K562 (cell line): ENCODE results near the gene GYS1. TPM values are rescaled to one million over a fixed set of nuclear protein-coding genes. Genes with fewer than 3 reads are reported as not detected.

Experiments
- ATAC-seq: fragments of 200-7000 bp; cut with Tn5 transposase; 3 replicates; pipeline ENCODE4 v1.9.1; 2020; ENCODE audit warnings: moderate library complexity
- BruUV-seq: library from RNA; stranded (reverse); fragments of 400-500 nt; replicated peaks from 2 replicates; lab custom pipeline; 2021; lab: Mats Ljungman, UMichigan
- CTCF ChIA-PET: fragments of 300-600 bp; formaldehyde crosslinking; extraction: SDS; loops from one replicate; lab custom pipeline; 2021; ENCODE audit warnings: low intra/inter-chr PET ratio; lab: Yijun Ruan, JAX
- POLR2A ChIA-PET: fragments of 300-600, 350-650 bp; sonication (Branson Sonifier 250); formaldehyde crosslinking; extraction: SDS; loops from one replicate; lab custom pipeline; 2021; ENCODE audit warnings: antibody characterized with exemption, inconsistent platforms; lab: Yijun Ruan, JAX
- DNase-seq, 4 experiments: peaks; one replicate each; pipeline versions ENCODE4 v3.0.0 to v3.0.0-alpha.2; 2011 to 2018; ENCODE audit warnings: low spot score in 3 of 4, mixed read lengths in 3 of 4; ENCODE audit errors: extremely low read depth in 1 of 4
- FAIRE-seq: peaks from 2 replicates; lab custom pipeline; 2011; peaks lifted over from hg19 to GRCh38; lab: Jason Lieb, UNC
- H2AFZ ChIP-seq: 2 replicates; pipeline ENCODE4 v1.6.0; 2011; ENCODE audit warnings: low read depth, low read length, control low read depth, inconsistent platforms
- H3K27ac ChIP-seq: fragments of 200-600 bp; 3 replicates; pipeline ENCODE4 v1.8.0; 2011; ENCODE audit warnings: low read depth, mild to moderate bottlenecking, control low read depth, inconsistent platforms, low read length, moderate library complexity, mixed read lengths; ENCODE audit errors: extremely low read depth
- H3K27me3 ChIP-seq, 2 experiments: fragments of 300-600 bp in 1 of 2; 2 replicates in 1 of 2; 3 replicates in 1 of 2; pipeline versions ENCODE4 v1.6.0 to v1.8.0; 2011; ENCODE audit warnings: inconsistent platforms in 2 of 2, low read length in 2 of 2, mild to moderate bottlenecking in 1 of 2, mixed read lengths in 1 of 2, moderate library complexity in 1 of 2; ENCODE audit not compliant: control insufficient read depth in 2 of 2, insufficient read depth in 2 of 2
- H3K36me3 ChIP-seq: fragments of 300-600 bp; 3 replicates; pipeline ENCODE4 v1.8.0; 2011; ENCODE audit warnings: mild to moderate bottlenecking, low read length, inconsistent platforms; ENCODE audit not compliant: control insufficient read depth, insufficient read depth
- H3K4me1 ChIP-seq, 2 experiments: fragments of 200-600 bp in 1 of 2; replicated peaks in 1 of 2; 2 replicates in 1 of 2; 3 replicates in 1 of 2; pipeline versions ENCODE4 v1.5.1 to v1.8.0; 2011; ENCODE audit warnings: inconsistent platforms in 2 of 2, low read length in 2 of 2, mild to moderate bottlenecking in 1 of 2, mixed read lengths in 1 of 2, moderate library complexity in 1 of 2; ENCODE audit not compliant: control insufficient read depth in 2 of 2, insufficient read depth in 2 of 2
- H3K4me2 ChIP-seq: 2 replicates; pipeline ENCODE4 v1.6.1; 2011; ENCODE audit warnings: low read length, control low read depth, inconsistent platforms, mixed read lengths; ENCODE audit not compliant: insufficient read depth
- H3K4me3 ChIP-seq: fragments of 200-600 bp; sonication (generic), shearing (Covaris generic); 2 replicates; pipeline ENCODE4 v1.5.1; 2016; ENCODE audit warnings: control low read depth, inconsistent platforms
- H3K79me2 ChIP-seq: fragments of 200-600 bp; 3 replicates; pipeline ENCODE4 v1.8.0; 2011; ENCODE audit warnings: low read length, inconsistent platforms; ENCODE audit not compliant: control insufficient read depth, insufficient read depth
- H3K9ac ChIP-seq, 2 experiments: 2 replicates each; pipeline versions ENCODE4 v1.6.0 to v1.6.1; 2011; ENCODE audit warnings: low read depth in 2 of 2, low read length in 2 of 2, control low read depth in 1 of 2, inconsistent platforms in 1 of 2, mild to moderate bottlenecking in 1 of 2, mixed read lengths in 1 of 2; ENCODE audit not compliant: insufficient read depth in 1 of 2
- H3K9me1 ChIP-seq: one replicate; pipeline ENCODE4 v1.6.0; 2011; ENCODE audit warnings: inconsistent platforms, mild to moderate bottlenecking, low read length, moderate library complexity; ENCODE audit not compliant: control insufficient read depth, insufficient read depth
- H3K9me3 ChIP-seq: replicated peaks from 2 replicates; pipeline ENCODE4 v1.5.1; 2011; ENCODE audit warnings: low read depth, low read length, inconsistent platforms; ENCODE audit not compliant: control insufficient read depth, insufficient read depth
- H4K20me1 ChIP-seq: replicated peaks from 2 replicates; pipeline ENCODE4 v1.6.1; 2011; ENCODE audit warnings: low read length, inconsistent platforms, mixed read lengths; ENCODE audit not compliant: control insufficient read depth, insufficient read depth
- ARNT ChIP-seq, 2 experiments: fragments of 450-650 bp; IDR thresholded peaks; 2 replicates each; pipeline ENCODE4 v1.6.1; 2016; ENCODE audit warnings: mild to moderate bottlenecking in 1 of 2
- ATF7 ChIP-seq: fragments of 450-650 bp; IDR thresholded peaks from 2 replicates; pipeline ENCODE4 v1.7.1; 2014; ENCODE audit warnings: mild to moderate bottlenecking, moderate library complexity
- CBFA2T3 ChIP-seq: fragments of 450-650 bp; IDR thresholded peaks from 2 replicates; pipeline ENCODE4 v1.6.1; 2017
- CHD1 ChIP-seq: fragments of 200-600 bp; sonication (generic); IDR thresholded peaks from one replicate; pipeline ENCODE4 v1.6.1; 2012; ENCODE audit warnings: mild to moderate bottlenecking, moderate library complexity, low read length, inconsistent platforms
- CREBBP ChIP-seq: IDR thresholded peaks from one replicate; pipeline ENCODE4 v1.6.1; 2012; ENCODE audit warnings: low read depth, mild to moderate bottlenecking, control low read depth, inconsistent platforms, low read length
- CTBP1 ChIP-seq: fragments of 450-650 bp; IDR thresholded peaks from 2 replicates; pipeline ENCODE4 v1.6.1; 2016; ENCODE audit warnings: borderline replicate concordance
- FIP1L1 ChIP-seq: fragments of 200-400 bp; formaldehyde crosslinking; IDR thresholded peaks from 2 replicates; pipeline ENCODE4 v1.6.1; 2018; ENCODE audit warnings: mild to moderate bottlenecking, low read depth, low read length; ENCODE audit not compliant: poor library complexity, severe bottlenecking
- HMG20B ChIP-seq: fragments of 250-450 bp; sonication (Bioruptor Pico); IDR thresholded peaks from 2 replicates; pipeline ENCODE4 v1.5.0; 2021; ENCODE audit warnings: mild to moderate bottlenecking
- MEIS2 ChIP-seq: fragments of 450-650 bp; IDR thresholded peaks from 2 replicates; pipeline ENCODE4 v1.6.1; 2014; ENCODE audit warnings: mild to moderate bottlenecking; ENCODE audit not compliant: partially characterized antibody
- MYNN ChIP-seq, 2 experiments: sonication (generic); formaldehyde crosslinking in 1 of 2; IDR thresholded peaks; 2 replicates each; pipeline versions ENCODE4 v1.5.0 to v1.6.1; 2016 to 2020; ENCODE audit warnings: antibody characterized with exemption in 1 of 2, missing genetic modification reagents in 1 of 2
- POLR2A ChIP-seq: fragments of 450-650 bp; conservative IDR thresholded peaks from 2 replicates; pipeline ENCODE4 v1.6.1; 2016
- PTTG1 ChIP-seq: fragments of 450-650 bp; IDR thresholded peaks from 2 replicates; pipeline ENCODE4 v1.6.1; 2016; ENCODE audit warnings: low read depth, mild to moderate bottlenecking, missing genetic modification characterization, missing compliant biosample characterization
- RCOR1 ChIP-seq, 2 experiments: IDR thresholded peaks; 2 replicates each; pipeline ENCODE4 v1.6.1; 2012; ENCODE audit warnings: low read depth in 2 of 2, low read length in 2 of 2, borderline replicate concordance in 1 of 2, improper control_type of control experiment in 1 of 2
- SMARCE1 ChIP-seq: fragments of 450-650 bp; IDR thresholded peaks from 2 replicates; pipeline ENCODE4 v1.7.1; 2016; ENCODE audit warnings: mild to moderate bottlenecking
- SPI1 ChIP-seq: IDR thresholded peaks from 2 replicates; pipeline ENCODE4 v1.6.1; 2011; ENCODE audit warnings: low read depth, low read length, control low read depth, borderline replicate concordance
- TAL1 ChIP-seq: fragments of 450-650 bp; IDR thresholded peaks from 2 replicates; pipeline ENCODE4 v1.6.1; 2016; ENCODE audit warnings: mild to moderate bottlenecking
- TEAD4 ChIP-seq, 2 experiments: sonication (generic) in 1 of 2; formaldehyde crosslinking in 1 of 2; IDR thresholded peaks; 2 replicates each; pipeline versions ENCODE4 v1.6.1 to v1.8.0; 2012 to 2022; ENCODE audit warnings: borderline replicate concordance in 1 of 2, inconsistent platforms in 1 of 2, low read length in 1 of 2, mild to moderate bottlenecking in 1 of 2, missing genetic modification reagents in 1 of 2
- ZBTB2 ChIP-seq: fragments of 450-650 bp; IDR thresholded peaks from 2 replicates; pipeline ENCODE4 v1.6.1; 2016; ENCODE audit warnings: antibody characterized with exemption
- ZNF23 ChIP-seq: fragments of 250-450 bp; sonication (Bioruptor Pico); IDR thresholded peaks from 2 replicates; pipeline ENCODE4 v1.4.0; 2020; ENCODE audit warnings: mild to moderate bottlenecking
- ZNF354B ChIP-seq: fragments of 250-450 bp; sonication (Bioruptor Pico); IDR thresholded peaks from 2 replicates; pipeline ENCODE4 v1.4.0; 2020
- WGBS: fragments of 100-300 bp; shearing (Covaris generic); methylation state at CpG from one replicate; pipeline ENCODE4 v1.1.6; 2016; ENCODE audit warnings: low coverage, mixed read lengths; ENCODE audit not compliant: insufficient coverage; ENCODE audit errors: missing lambda C conversion rate; 5-methylcytosine and 5-hydroxymethylcytosine counted together
- in situ Hi-C: fragments of 300-500 bp; cut with MboI; formaldehyde crosslinking; loops from 4 replicates; pipeline ENCODE4 v1.15.0; 2018; ENCODE audit warnings: inconsistent platforms, mixed read lengths
- intact Hi-C: fragments of 100-400 bp; cut with micrococcal nuclease; formaldehyde crosslinking; loops from 2 replicates; pipeline ENCODE4 v1.14.2; 2022
- polyA plus RNA-seq, 8 experiments: library from polyadenylated mRNA; depleted of rRNA in 4 of 8; stranded (reverse) in 5 of 8; unstranded in 3 of 8; fragments of >200 nt; fragmentation: Nextera tagmentation in 2 of 8; fragmentation: Illumina TruSeq in 1 of 8; extraction: Ambion mirVana in 2 of 8; extraction: Trizol in 1 of 8; gene quantifications; 2 replicates each; pipeline versions ENCODE4 v1.2.1 to v1.2.3, GENCODE V29; 2011 to 2014; ENCODE audit warnings: inconsistent platforms in 1 of 8, missing spikeins in 1 of 8
- total RNA-seq, 7 experiments: library from RNA; depleted of rRNA in 6 of 7; stranded (reverse); fragments of >200 nt in 6 of 7; fragmentation: Illumina TruSeq in 2 of 7; extraction: Trizol in 2 of 7; gene quantifications; 2 replicates each; pipeline versions ENCODE4 v1.2.1 to v1.2.3, GENCODE V29; 2011 to 2021; ENCODE audit warnings: low replicate concordance in 1 of 7
- TF ChIP-seq, protein P1 (sequence below): fragments of 450-650 bp; IDR thresholded peaks from 2 replicates; pipeline ENCODE4 v1.6.1; 2016
- TF ChIP-seq, protein P2 (sequence below): sonication (generic); IDR thresholded peaks from 2 replicates; pipeline ENCODE4 v1.6.1; 2016

Gene GYS1
- total and polyA plus RNA-seq, 9 of the 15 experiments (the other 6 are each of a cell fraction or from before 2014, with no cell fraction given): 1.9 to 31.1 (median 15.2) TPM

- Histone ChIP-seq H3K4me2 (peak overlapping the region; percentile 53), H3K4me3 (no peak overlapping the region), H3K27me3 (no peaks in the 10 kb centered on the region), H3K9ac (peak overlapping the region; percentile 62 to 68; a peak in 3 of 4 replicates), H3K79me2 (no peaks in the 10 kb centered on the region), H3K36me3 (peaks cover 18% of the 10 kb centered on the region; the same call in 1 of the 3 replicates), H3K4me1 (peaks cover 6 to 10% of the 10 kb centered on the region in 2 experiments; a peak in 3 of 5 replicates), H3K27ac (peak overlapping the region; percentile 75; the same call in 2 of the 3 replicates), H2AFZ (peak overlapping the region; percentile 83), H4K20me1 (no peaks in the 10 kb centered on the region), H3K9me3 (no peaks in the 10 kb centered on the region), H3K9me1 (no peaks in the 10 kb centered on the region)
- in situ Hi-C loops (no loop called here), intact Hi-C loops (no loop called here)
- CTCF ChIA-PET: no interaction called here
- WGBS: under 1% methylated on average over 10 of the region's 10 CpGs
- POLR2A ChIA-PET: interaction anchor here (0.7 to 3.5 kb wide), 5 partner anchors 16 to 136 kb away, joined by 3 to 17 read pairs (median 3); no protein-coding TSS in a partner anchor
- peak; percentile 47 to 85 (median 58) for DNase-seq
- peak; percentile 72 for ATAC-seq
- peak; percentile 80 for FAIRE-seq
- BruUV-seq: no TSS peak
- TF ChIP-seq TEAD4 (IDR thresholded peaks at IDR 0.05; ENCODE audit: low read length): peak; percentile 13; the same call in 1 of the 2 replicates
- no peak for TF ChIP-seq TEAD4 (CRISPR knock-in tag; IDR thresholded peaks at IDR 0.05; ENCODE audit: borderline replicate concordance)
- peak; percentile 32; the same call in 1 of the 2 replicates for TF ChIP-seq POLR2A
- TF ChIP-seq TAL1: 0 out of 2 replicates have a peak, but pooled peaks have one; percentile 8
- TF ChIP-seq CBFA2T3: peak; percentile 48
- peak; percentile 83 for TF ChIP-seq MEIS2
- peak in 1 of 2 experiments; percentile 57; a peak in 1 of 4 replicates for TF ChIP-seq ARNT (IDR thresholded peaks at IDR 0.05)
- TF ChIP-seq CHD1: no peak
- TF ChIP-seq MYNN (IDR thresholded peaks at IDR 0.05): 0 out of 2 replicates have a peak, but pooled peaks have one; percentile 10
- TF ChIP-seq MYNN (CRISPR knock-in tag; IDR thresholded peaks at IDR 0.05): no peak
- TF ChIP-seq ZNF354B (CRISPR knock-in tag): no peak
- peak; percentile 30; the same call in 1 of the 2 replicates for TF ChIP-seq SMARCE1
- no peak for TF ChIP-seq FIP1L1
- peak in 1 of 2 experiments; percentile 74; a peak in 1 of 4 replicates for TF ChIP-seq RCOR1 (IDR thresholded peaks at IDR 0.05; ENCODE audit: borderline replicate concordance in 1 of 2, low read depth in 2 of 2, low read length in 2 of 2)
- TF ChIP-seq ZBTB2: 0 out of 2 replicates have a peak, but pooled peaks have one; percentile 8
- TF ChIP-seq, protein P1, sequence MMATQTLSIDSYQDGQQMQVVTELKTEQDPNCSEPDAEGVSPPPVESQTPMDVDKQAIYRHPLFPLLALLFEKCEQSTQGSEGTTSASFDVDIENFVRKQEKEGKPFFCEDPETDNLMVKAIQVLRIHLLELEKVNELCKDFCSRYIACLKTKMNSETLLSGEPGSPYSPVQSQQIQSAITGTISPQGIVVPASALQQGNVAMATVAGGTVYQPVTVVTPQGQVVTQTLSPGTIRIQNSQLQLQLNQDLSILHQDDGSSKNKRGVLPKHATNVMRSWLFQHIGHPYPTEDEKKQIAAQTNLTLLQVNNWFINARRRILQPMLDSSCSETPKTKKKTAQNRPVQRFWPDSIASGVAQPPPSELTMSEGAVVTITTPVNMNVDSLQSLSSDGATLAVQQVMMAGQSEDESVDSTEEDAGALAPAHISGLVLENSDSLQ: peak; percentile 47; the same call in 1 of the 2 replicates
- no peak for TF ChIP-seq CREBBP
- TF ChIP-seq HMG20B (CRISPR knock-in tag): no peak
- TF ChIP-seq, protein P2, sequence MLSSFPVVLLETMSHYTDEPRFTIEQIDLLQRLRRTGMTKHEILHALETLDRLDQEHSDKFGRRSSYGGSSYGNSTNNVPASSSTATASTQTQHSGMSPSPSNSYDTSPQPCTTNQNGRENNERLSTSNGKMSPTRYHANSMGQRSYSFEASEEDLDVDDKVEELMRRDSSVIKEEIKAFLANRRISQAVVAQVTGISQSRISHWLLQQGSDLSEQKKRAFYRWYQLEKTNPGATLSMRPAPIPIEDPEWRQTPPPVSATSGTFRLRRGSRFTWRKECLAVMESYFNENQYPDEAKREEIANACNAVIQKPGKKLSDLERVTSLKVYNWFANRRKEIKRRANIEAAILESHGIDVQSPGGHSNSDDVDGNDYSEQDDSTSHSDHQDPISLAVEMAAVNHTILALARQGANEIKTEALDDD: peak; percentile 57; the same call in 1 of the 2 replicates
- peak; percentile 52; the same call in 1 of the 2 replicates for TF ChIP-seq SPI1
- TF ChIP-seq PTTG1 (tag): no peak
- peak; percentile 77; the same call in 1 of the 2 replicates for TF ChIP-seq CTBP1
- no peak for TF ChIP-seq ZNF23
- TF ChIP-seq ATF7: no peak
Observed at GRCh38 chr19:48926909-48927308, 66.2 kb downstream of the GYS1 start.
